HepG2 (cell line): ENCODE data around the gene ZNF625. TPM values are rescaled to one million over a fixed set of nuclear protein-coding genes. Genes with fewer than 3 reads are reported as not detected.

ENCODE experiments used
- ARNT ChIP-seq: fragments of 450-650 bp; IDR thresholded peaks from 2 replicates; pipeline ENCODE4 v1.6.1; 2017
- CENPBD1 ChIP-seq: sonication (generic); formaldehyde crosslinking; IDR thresholded peaks from 2 replicates; pipeline ENCODE4 v1.8.0; 2022; ENCODE audit warnings: missing genetic modification reagents, low read depth, mild to moderate bottlenecking, borderline replicate concordance
- ELK4 ChIP-seq: sonication (generic); formaldehyde crosslinking; IDR thresholded peaks from 2 replicates; pipeline ENCODE4 v1.9.0; 2021; ENCODE audit warnings: missing genetic modification reagents, borderline replicate concordance
- FOXK2 ChIP-seq: fragments of 450-650 bp; IDR thresholded peaks from 2 replicates; pipeline ENCODE4 v1.6.1; 2016
- KDM3A ChIP-seq: IDR thresholded peaks from 2 replicates; pipeline ENCODE4 v1.6.1; 2018; ENCODE audit warnings: low read depth, missing compliant biosample characterization
- KMT2B ChIP-seq: IDR thresholded peaks from 2 replicates; pipeline ENCODE4 v1.6.1; 2016; ENCODE audit warnings: missing genetic modification reagents, missing compliant biosample characterization
- NAIF1 ChIP-seq: sonication (generic); formaldehyde crosslinking; IDR thresholded peaks from 2 replicates; pipeline ENCODE4 v1.5.0; 2020; ENCODE audit warnings: mild to moderate bottlenecking, missing genetic modification reagents, borderline replicate concordance
- NFYB ChIP-seq: sonication (generic); formaldehyde crosslinking; IDR thresholded peaks from 2 replicates; pipeline ENCODE4 v1.4.0; 2020; ENCODE audit warnings: missing genetic modification reagents
- PBX2 ChIP-seq: IDR thresholded peaks from 2 replicates; pipeline ENCODE4 v1.6.1; 2016; ENCODE audit warnings: control low read depth
- PPARG ChIP-seq: conservative IDR thresholded peaks from 2 replicates; pipeline ENCODE4 v1.6.1; 2016; ENCODE audit warnings: missing biosample characterization, missing genetic modification reagents
- RORA ChIP-seq: sonication (generic); formaldehyde crosslinking; IDR thresholded peaks from 2 replicates; pipeline ENCODE4 v1.5.0; 2020; ENCODE audit warnings: mild to moderate bottlenecking, missing genetic modification reagents, moderate library complexity
- SIX4 ChIP-seq: sonication (generic); formaldehyde crosslinking; IDR thresholded peaks from 2 replicates; pipeline ENCODE4 v1.4.0; 2020; ENCODE audit warnings: missing genetic modification reagents
- SPEN ChIP-seq: sonication (generic); formaldehyde crosslinking; IDR thresholded peaks from 2 replicates; pipeline ENCODE4 v1.5.1; 2020; ENCODE audit warnings: low read depth, mild to moderate bottlenecking, missing genetic modification reagents
- SRY ChIP-seq: sonication (generic); formaldehyde crosslinking; IDR thresholded peaks from 2 replicates; pipeline ENCODE4 v1.8.0; 2022; ENCODE audit warnings: mild to moderate bottlenecking, missing genetic modification reagents
- ZBED4 ChIP-seq: sonication (generic); formaldehyde crosslinking; IDR thresholded peaks from 2 replicates; pipeline ENCODE4 v1.4.0; 2020; ENCODE audit warnings: missing genetic modification reagents, borderline replicate concordance
- ZNF260 ChIP-seq: sonication (generic); formaldehyde crosslinking; IDR thresholded peaks from 2 replicates; pipeline ENCODE4 v1.4.0; 2020; ENCODE audit warnings: missing genetic modification reagents, low read depth, mild to moderate bottlenecking, borderline replicate concordance
- ZNF563 ChIP-seq: sonication (generic); formaldehyde crosslinking; IDR thresholded peaks from 2 replicates; pipeline ENCODE4 v1.8.0; 2022; ENCODE audit warnings: mild to moderate bottlenecking, moderate library complexity, missing genetic modification reagents
- ZNF589 ChIP-seq: sonication (generic); formaldehyde crosslinking; conservative IDR thresholded peaks from 2 replicates; pipeline ENCODE4 v1.8.0; 2022; ENCODE audit warnings: mild to moderate bottlenecking, moderate library complexity, missing genetic modification reagents
- ZNF652 ChIP-seq: IDR thresholded peaks from 2 replicates; pipeline ENCODE4 v1.6.1; 2016; ENCODE audit warnings: low read depth, borderline replicate concordance
- ZNF672 ChIP-seq: sonication (generic); formaldehyde crosslinking; IDR thresholded peaks from 2 replicates; pipeline ENCODE4 v1.8.1; 2022; ENCODE audit warnings: missing genetic modification reagents
- polyA plus RNA-seq, 8 experiments: library from polyadenylated mRNA; depleted of rRNA in 3 of 8; stranded (reverse) in 7 of 8; unstranded in 1 of 8; fragments of >200 nt; fragmentation: Illumina TruSeq in 4 of 8; extraction: Trizol in 4 of 8; gene quantifications; 2 replicates each; pipeline versions ENCODE4 v1.2.1 to v1.2.3, GENCODE V29; 2011 to 2016; ENCODE audit warnings: low read depth in 4 of 8, missing spikeins in 1 of 8, mixed read lengths in 1 of 8; ENCODE audit not compliant: insufficient read depth in 1 of 8
- total RNA-seq, 5 experiments: library from RNA; depleted of rRNA; stranded (reverse); fragments of >200 nt; fragmentation: Illumina TruSeq; extraction: Trizol; gene quantifications; 2 replicates each; pipeline ENCODE4 v1.2.3, GENCODE V29; 2016; ENCODE audit warnings: low read depth in 1 of 5

The ZNF625 gene
- total and polyA plus RNA-seq, 2 of the 13 experiments (the other 11 are each of a cell fraction or from before 2014, with no cell fraction given) = 1.7 to 12.2 TPM

- TF ChIP-seq ZBED4 (CRISPR knock-in tag) = no peak
- peak; percentile 39; the same call in 1 of the 2 replicates for TF ChIP-seq KMT2B
- no peak for TF ChIP-seq ZNF672 (CRISPR knock-in tag)
- peak; percentile 92 for TF ChIP-seq NFYB (CRISPR knock-in tag)
- peak; percentile 88 for TF ChIP-seq ZNF563 (CRISPR knock-in tag)
- no peak for TF ChIP-seq NAIF1 (CRISPR knock-in tag)
- TF ChIP-seq ZNF260 (CRISPR knock-in tag) = no peak
- TF ChIP-seq ELK4 (CRISPR knock-in tag) = no peak
- no peak for TF ChIP-seq KDM3A (CRISPR knock-in tag)
- TF ChIP-seq FOXK2 = no peak
- no peak for TF ChIP-seq ZNF589 (CRISPR knock-in tag)
- no peak for TF ChIP-seq PPARG (CRISPR knock-in tag)
- no peak for TF ChIP-seq ZNF652 (CRISPR knock-in tag)
- TF ChIP-seq SRY (CRISPR knock-in tag) = 0 out of 2 replicates have a peak, but pooled peaks have one; percentile 84
- no peak for TF ChIP-seq RORA (CRISPR knock-in tag)
- no peak for TF ChIP-seq CENPBD1 (CRISPR knock-in tag)
- TF ChIP-seq PBX2 (CRISPR knock-in tag) = peak; percentile 89
- TF ChIP-seq ARNT = no peak
- TF ChIP-seq SPEN (CRISPR knock-in tag) = peak; percentile 58
- TF ChIP-seq SIX4 (CRISPR knock-in tag) = no peak
Measured at GRCh38 chr19:12156223-12157058, at the start of gene ZNF625 (continued).
